Astrocyte (in vitro differentiated cells and primary cell): ENCODE measurements around the gene EPAS1. TPM values are rescaled to one million over a fixed set of nuclear protein-coding genes. Genes with fewer than 3 reads are reported as not detected.
A peak's percentile ranks its signal among the peaks of the same experiment; 100 is the strongest.

Experiments
- DNase-seq: peaks from one replicate; pipeline ENCODE4 v3.0.0-alpha.2; 2010; ENCODE audit warnings: low read depth
- FAIRE-seq: peaks from 2 replicates; lab custom pipeline; 2011; peaks lifted over from hg19 to GRCh38; lab: Jason Lieb, UNC
- H2AFZ ChIP-seq: 2 replicates; pipeline ENCODE4 v1.6.0; 2012; ENCODE audit warnings: low read depth, low read length, inconsistent platforms
- H3K27ac ChIP-seq: 2 replicates; pipeline ENCODE4 v1.5.1; 2011; ENCODE audit warnings: low read depth, low read length, inconsistent platforms
- H3K27me3 ChIP-seq: 2 replicates; pipeline ENCODE4 v1.6.0; 2011; ENCODE audit warnings: low read length, inconsistent platforms; ENCODE audit not compliant: insufficient read depth
- H3K36me3 ChIP-seq: 2 replicates; pipeline ENCODE4 v1.5.1; 2011; ENCODE audit warnings: low read length, inconsistent platforms; ENCODE audit not compliant: insufficient read depth
- H3K4me1 ChIP-seq: 2 replicates; pipeline ENCODE4 v1.5.1; 2011; ENCODE audit warnings: low read length, inconsistent platforms; ENCODE audit not compliant: insufficient read depth
- H3K4me2 ChIP-seq: 2 replicates; pipeline ENCODE4 v1.6.0; 2012; ENCODE audit warnings: low read length, inconsistent platforms
- H3K4me3 ChIP-seq: 2 replicates; pipeline ENCODE4 v1.5.1; 2011; ENCODE audit warnings: low read depth, mild to moderate bottlenecking, low read length, inconsistent platforms; ENCODE audit not compliant: insufficient read depth
- H3K79me2 ChIP-seq: 2 replicates; pipeline ENCODE4 v1.6.0; 2012; ENCODE audit warnings: mild to moderate bottlenecking, low read length, inconsistent platforms; ENCODE audit not compliant: insufficient read depth
- H3K9ac ChIP-seq: 2 replicates; pipeline ENCODE4 v1.6.0; 2012; ENCODE audit warnings: mild to moderate bottlenecking, low read length, inconsistent platforms
- H3K9me3 ChIP-seq: 2 replicates; pipeline ENCODE4 v1.5.1; 2012; ENCODE audit warnings: low read depth, mild to moderate bottlenecking, low read length, inconsistent platforms; ENCODE audit not compliant: insufficient read depth
- H4K20me1 ChIP-seq: 2 replicates; pipeline ENCODE4 v1.6.0; 2012; ENCODE audit warnings: low read length, inconsistent platforms; ENCODE audit not compliant: insufficient read depth
- H3K27ac Mint-ChIP-seq: one replicate; pipeline ENCODE4 v1.8.0; 2021; ENCODE audit warnings: mild to moderate bottlenecking, mixed read lengths; ENCODE audit not compliant: unreplicated experiment
- H3K27me3 Mint-ChIP-seq: one replicate; pipeline ENCODE4 v1.8.0; 2021; ENCODE audit warnings: low read depth, mixed read lengths; ENCODE audit not compliant: unreplicated experiment
- H3K36me3 Mint-ChIP-seq: one replicate; pipeline ENCODE4 v1.8.0; 2021; ENCODE audit warnings: low read depth, mixed read lengths; ENCODE audit not compliant: unreplicated experiment
- H3K4me1 Mint-ChIP-seq: one replicate; pipeline ENCODE4 v1.8.0; 2021; ENCODE audit warnings: low read depth, mixed read lengths; ENCODE audit not compliant: unreplicated experiment
- H3K4me3 Mint-ChIP-seq: one replicate; pipeline ENCODE4 v1.8.0; 2021; ENCODE audit warnings: mild to moderate bottlenecking, moderate library complexity, mixed read lengths; ENCODE audit not compliant: unreplicated experiment
- H3K9me3 Mint-ChIP-seq: one replicate; pipeline ENCODE4 v1.8.0; 2021; ENCODE audit warnings: mild to moderate bottlenecking, mixed read lengths; ENCODE audit not compliant: unreplicated experiment
- CTCF ChIP-seq: IDR thresholded peaks from 2 replicates; pipeline ENCODE4 v1.5.1; 2011; ENCODE audit warnings: low read depth, mild to moderate bottlenecking, inconsistent platforms, low read length, moderate library complexity; ENCODE audit not compliant: insufficient read depth
- EZH2 ChIP-seq: IDR thresholded peaks from 2 replicates; pipeline ENCODE4 v1.6.1; 2012; ENCODE audit warnings: mild to moderate bottlenecking, low read length, inconsistent platforms; ENCODE audit not compliant: insufficient read depth
- total RNA-seq: library from RNA; stranded (reverse); gene quantifications from 2 replicates; pipeline ENCODE4 v1.2.1, GENCODE V29; 2021

Gene EPAS1
- total RNA-seq, 1 donor from 2014 or later: 42.8 TPM

- Mint-ChIP-seq H3K4me1 (peaks cover 2% of the 10 kb centered on the region), H3K27ac (no peak overlapping the region), H3K9me3 (peaks cover 11% of the 10 kb centered on the region), H3K27me3 (peaks cover 8% of the 10 kb centered on the region), H3K4me3 (no peak overlapping the region), H3K36me3 (peaks cover 17% of the 10 kb centered on the region)
- FAIRE-seq: no peak
- H4K20me1 ChIP-seq: no peaks in the 10 kb centered on the region
- peak; percentile 69 for TF ChIP-seq CTCF
- no peak for TF ChIP-seq EZH2
- no peak overlapping the region for H3K27ac ChIP-seq
- no peaks in the 10 kb centered on the region for H3K27me3 ChIP-seq
- H3K4me3 ChIP-seq: no peak overlapping the region
- H3K4me2 ChIP-seq: no peak overlapping the region
- no peaks in the 10 kb centered on the region for H3K79me2 ChIP-seq
- no peaks in the 10 kb centered on the region for H3K36me3 ChIP-seq
- H2AFZ ChIP-seq: no peak overlapping the region
- no peak overlapping the region for H3K9ac ChIP-seq
- peak; percentile 12 for DNase-seq
- H3K4me1 ChIP-seq: no peaks in the 10 kb centered on the region
- H3K9me3 ChIP-seq: no peaks in the 10 kb centered on the region
Measured at GRCh38 chr2:46365913-46366667, 68.9 kb downstream of the EPAS1 start.

GRCh38 chr2:46366668-46367052 is 69.5 kb downstream of the EPAS1 start:
- Histone ChIP-seq H3K79me2 (no peaks in the 10 kb centered on the region), H4K20me1 (no peaks in the 10 kb centered on the region), H3K4me1 (no peaks in the 10 kb centered on the region), H3K27me3 (no peaks in the 10 kb centered on the region), H3K4me3 (no peak overlapping the region), H3K9ac (no peak overlapping the region), H3K27ac (no peak overlapping the region), H3K4me2 (no peak overlapping the region), H2AFZ (no peak overlapping the region), H3K9me3 (no peaks in the 10 kb centered on the region), H3K36me3 (no peaks in the 10 kb centered on the region)
- DNase-seq (no peak), FAIRE-seq (no peak)
- TF ChIP-seq EZH2 (no peak), CTCF (no peak)
- Mint-ChIP-seq H3K9me3 (peaks cover 7% of the 10 kb centered on the region), H3K27me3 (peaks cover 7% of the 10 kb centered on the region), H3K4me3 (no peak overlapping the region), H3K27ac (no peak overlapping the region), H3K4me1 (peaks cover 2% of the 10 kb centered on the region), H3K36me3 (peaks cover 12% of the 10 kb centered on the region)

- no peak overlapping the region for H3K27ac ChIP-seq
- peaks cover 2% of the 10 kb centered on the region for H3K4me1 Mint-ChIP-seq
- FAIRE-seq: no peak
Measured at GRCh38 chr2:46367286-46367685, 70.1 kb downstream of the EPAS1 start.

More at GRCh38 chr2:46367286-46367685, 70.1 kb downstream of the EPAS1 start:
- Histone ChIP-seq H3K36me3 (no peaks in the 10 kb centered on the region), H3K9ac (no peak overlapping the region), H3K4me2 (no peak overlapping the region), H4K20me1 (no peaks in the 10 kb centered on the region), H3K79me2 (no peaks in the 10 kb centered on the region), H3K27me3 (no peaks in the 10 kb centered on the region), H3K4me1 (no peaks in the 10 kb centered on the region), H2AFZ (no peak overlapping the region), H3K9me3 (no peaks in the 10 kb centered on the region), H3K4me3 (no peak overlapping the region)
- H3K4me3 Mint-ChIP-seq: no peak overlapping the region
- H3K27ac Mint-ChIP-seq: no peak overlapping the region
- peak; percentile 28 for DNase-seq
- H3K27me3 Mint-ChIP-seq: peaks cover 9% of the 10 kb centered on the region
- H3K9me3 Mint-ChIP-seq: peaks cover 6% of the 10 kb centered on the region
- TF ChIP-seq CTCF (no peak), EZH2 (no peak)
- H3K36me3 Mint-ChIP-seq: peaks cover 12% of the 10 kb centered on the region
